Stomach (tissue), 4 donors: ENCODE measurements around the gene FOXO3.
A peak's percentile ranks its signal among the peaks of the same experiment; 100 is the strongest.

Experiments used
- CTCF ChIP-seq, 7 experiments: fragments of 450-650 bp in 4 of 7; fragments of 200-600 bp in 3 of 7; sonication (generic) in 3 of 7; IDR thresholded peaks; one replicate each; pipeline ENCODE4 v1.5.1; 2016 to 2019; ENCODE audit warnings: antibody characterized with exemption in 7 of 7, control low read depth in 2 of 7, mild to moderate bottlenecking in 1 of 7
- EP300 ChIP-seq: sonication (generic); formaldehyde crosslinking; IDR thresholded peaks from one replicate; pipeline ENCODE4 v1.6.1; 2017; ENCODE audit warnings: antibody characterized with exemption
- POLR2A ChIP-seq, 4 donors: fragments of 450-650 bp; IDR thresholded peaks; one replicate each; pipeline ENCODE4 v1.6.1; 2016; ENCODE audit warnings: antibody characterized with exemption in 4 of 4, control low read depth in 2 of 4, mild to moderate bottlenecking in 1 of 4, moderate library complexity in 1 of 4
- POLR2AphosphoS5 ChIP-seq, 3 donors: sonication (generic); formaldehyde crosslinking; IDR thresholded peaks; one replicate each; pipeline ENCODE4 v1.6.1; 2016; ENCODE audit warnings: antibody characterized with exemption in 3 of 3

- TF ChIP-seq EP300, result no peak
- TF ChIP-seq CTCF (IDR thresholded peaks at IDR 0.05), result no peak
- peak in 1 of 3 donors; percentile 76 for TF ChIP-seq POLR2AphosphoS5 (IDR thresholded peaks at IDR 0.05)
- no peak for TF ChIP-seq POLR2A (IDR thresholded peaks at IDR 0.05)
Measured at GRCh38 chr6:108621117-108621516, 60.4 kb downstream of the FOXO3 start.
